K562 (cell line): ENCODE measurements around the gene UBL7. TPM values are rescaled to one million over a fixed set of nuclear protein-coding genes. Genes with fewer than 3 reads are reported as not detected.

Source experiments
- ESRRB ChIP-seq: fragments of 250-450 bp; sonication (Bioruptor Pico); IDR thresholded peaks from 2 replicates; pipeline ENCODE4 v1.5.0; 2020; ENCODE audit warnings: mild to moderate bottlenecking, moderate library complexity, borderline replicate concordance
- FOXM1 ChIP-seq, 2 experiments: fragments of 450-650 bp in 1 of 2; sonication (generic) in 1 of 2; formaldehyde crosslinking in 1 of 2; IDR thresholded peaks; 2 replicates each; pipeline versions ENCODE4 v1.6.1 to v1.9.0; 2017 to 2022; ENCODE audit warnings: low read depth in 2 of 2, mild to moderate bottlenecking in 2 of 2, missing genetic modification reagents in 1 of 2, moderate library complexity in 1 of 2
- KHSRP ChIP-seq: fragments of 450-650 bp; IDR thresholded peaks from 2 replicates; pipeline ENCODE4 v1.6.1; 2017
- LARP7 ChIP-seq: fragments of 450-650 bp; IDR thresholded peaks from 2 replicates; pipeline ENCODE4 v1.6.1; 2016
- NEUROD1 ChIP-seq: fragments of 150-350 bp; IDR thresholded peaks from 2 replicates; pipeline ENCODE4 v1.6.1; 2014; ENCODE audit warnings: borderline replicate concordance, low read length, low read depth; ENCODE audit not compliant: partially characterized antibody
- NRF1 ChIP-seq, 2 experiments: fragments of 450-650 bp; IDR thresholded peaks in 1 of 2; conservative IDR thresholded peaks in 1 of 2; 2 replicates each; pipeline ENCODE4 v1.6.1; 2014; ENCODE audit warnings: mild to moderate bottlenecking in 2 of 2
- POLR2B ChIP-seq: fragments of 450-650 bp; IDR thresholded peaks from 2 replicates; pipeline ENCODE4 v1.6.1; 2018; ENCODE audit warnings: low read depth; ENCODE audit not compliant: partially characterized antibody
- RBM14 ChIP-seq: fragments of 200-400 bp; formaldehyde crosslinking; IDR thresholded peaks from 2 replicates; pipeline ENCODE4 v1.6.1; 2018; ENCODE audit warnings: low read depth, mild to moderate bottlenecking, low read length, moderate library complexity, borderline replicate concordance; ENCODE audit not compliant: insufficient read depth
- SMARCE1 ChIP-seq: fragments of 450-650 bp; IDR thresholded peaks from 2 replicates; pipeline ENCODE4 v1.7.1; 2016; ENCODE audit warnings: mild to moderate bottlenecking
- SOX6 ChIP-seq: fragments of 450-650 bp; IDR thresholded peaks from 2 replicates; pipeline ENCODE4 v1.6.1; 2014; ENCODE audit warnings: mild to moderate bottlenecking
- THAP7 ChIP-seq: fragments of 250-450 bp; sonication (Bioruptor Pico); IDR thresholded peaks from 2 replicates; pipeline ENCODE4 v1.5.0; 2021
- TOE1 ChIP-seq, 2 experiments: fragments of 450-650 bp in 1 of 2; sonication (generic) in 1 of 2; formaldehyde crosslinking in 1 of 2; IDR thresholded peaks; 2 replicates each; pipeline versions ENCODE4 v1.7.1 to v1.8.0; 2016 to 2022; ENCODE audit warnings: borderline replicate concordance in 2 of 2, mild to moderate bottlenecking in 2 of 2, antibody characterized with exemption in 1 of 2, inconsistent platforms in 1 of 2, low read depth in 1 of 2, missing genetic modification reagents in 1 of 2, moderate library complexity in 1 of 2
- U2AF2 ChIP-seq: fragments of 200-400 bp; formaldehyde crosslinking; optimal IDR thresholded peaks from 2 replicates; pipeline ENCODE3; 2017; ENCODE audit warnings: low read depth, mild to moderate bottlenecking, low read length
- ZBTB34 ChIP-seq: fragments of 250-450 bp; sonication (Bioruptor Pico); IDR thresholded peaks from 2 replicates; pipeline ENCODE4 v1.8.0; 2021; ENCODE audit warnings: mild to moderate bottlenecking, moderate library complexity
- ZNF12 ChIP-seq: sonication (generic); formaldehyde crosslinking; IDR thresholded peaks from 2 replicates; pipeline ENCODE4 v1.4.0; 2020; ENCODE audit warnings: mild to moderate bottlenecking, missing genetic modification reagents
- ZNF121 ChIP-seq: sonication (generic); formaldehyde crosslinking; conservative IDR thresholded peaks from 2 replicates; pipeline ENCODE4 v1.8.0; 2022; ENCODE audit warnings: missing genetic modification reagents
- ZNF174 ChIP-seq: fragments of 250-450 bp; sonication (Bioruptor Pico); IDR thresholded peaks from 2 replicates; pipeline ENCODE4 v1.4.0; 2020; ENCODE audit warnings: mild to moderate bottlenecking
- polyA plus RNA-seq, 8 experiments: library from polyadenylated mRNA; depleted of rRNA in 4 of 8; stranded (reverse) in 5 of 8; unstranded in 3 of 8; fragments of >200 nt; fragmentation: Nextera tagmentation in 2 of 8; fragmentation: Illumina TruSeq in 1 of 8; extraction: Ambion mirVana in 2 of 8; extraction: Trizol in 1 of 8; gene quantifications; 2 replicates each; pipeline versions ENCODE4 v1.2.1 to v1.2.3, GENCODE V29; 2011 to 2014; ENCODE audit warnings: inconsistent platforms in 1 of 8, missing spikeins in 1 of 8
- total RNA-seq, 7 experiments: library from RNA; depleted of rRNA in 6 of 7; stranded (reverse); fragments of >200 nt in 6 of 7; fragmentation: Illumina TruSeq in 2 of 7; extraction: Trizol in 2 of 7; gene quantifications; 2 replicates each; pipeline versions ENCODE4 v1.2.1 to v1.2.3, GENCODE V29; 2011 to 2021; ENCODE audit warnings: low replicate concordance in 1 of 7
- TF ChIP-seq, protein P1 (sequence below): fragments of 450-650 bp; conservative IDR thresholded peaks from 2 replicates; pipeline ENCODE4 v1.6.1; 2016; ENCODE audit warnings: missing genetic modification characterization, low read depth, mild to moderate bottlenecking, missing compliant biosample characterization, moderate library complexity
- TF ChIP-seq, protein P2 (sequence below): fragments of 250-450 bp; sonication (Bioruptor Pico); IDR thresholded peaks from 2 replicates; pipeline ENCODE4 v1.5.0; 2021; ENCODE audit warnings: mild to moderate bottlenecking, borderline replicate concordance
- TF ChIP-seq, protein P3 (sequence below): fragments of 250-450 bp; sonication (Bioruptor Pico); IDR thresholded peaks from 2 replicates; pipeline ENCODE4 v1.5.0; 2022; ENCODE audit warnings: mild to moderate bottlenecking

Gene UBL7
- total and polyA plus RNA-seq, 9 of the 15 experiments (the other 6 are each of a cell fraction or from before 2014, with no cell fraction given): 19.2 to 63.4 (median 44.9) TPM

GRCh38 chr15:74433592-74434262 lies 27.2 kb downstream of the UBL7 start, which contains the start of gene SEMA7A (continued):
- TF ChIP-seq, protein P1, sequence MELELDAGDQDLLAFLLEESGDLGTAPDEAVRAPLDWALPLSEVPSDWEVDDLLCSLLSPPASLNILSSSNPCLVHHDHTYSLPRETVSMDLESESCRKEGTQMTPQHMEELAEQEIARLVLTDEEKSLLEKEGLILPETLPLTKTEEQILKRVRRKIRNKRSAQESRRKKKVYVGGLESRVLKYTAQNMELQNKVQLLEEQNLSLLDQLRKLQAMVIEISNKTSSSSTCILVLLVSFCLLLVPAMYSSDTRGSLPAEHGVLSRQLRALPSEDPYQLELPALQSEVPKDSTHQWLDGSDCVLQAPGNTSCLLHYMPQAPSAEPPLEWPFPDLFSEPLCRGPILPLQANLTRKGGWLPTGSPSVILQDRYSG (tag): no peak
- TF ChIP-seq POLR2B (peak; percentile 49), THAP7 (no peak), ZNF12 (CRISPR knock-in tag) (peak; percentile 60; the same call in 1 of the 2 replicates), LARP7 (no peak), KHSRP (no peak), U2AF2 (no peak), NEUROD1 (no peak), NRF1 (conservative IDR thresholded peaks at IDR 0.05 in 1 of 2, IDR thresholded peaks at IDR 0.05 in 1 of 2) (peak; percentile 80 to 84), ZBTB34 (CRISPR knock-in tag) (no peak), ZNF174 (CRISPR knock-in tag) (no peak), TOE1 (IDR thresholded peaks at IDR 0.05; ENCODE audit: borderline replicate concordance) (no peak), TOE1 (CRISPR knock-in tag; IDR thresholded peaks at IDR 0.05; ENCODE audit: borderline replicate concordance, low read depth) (no peak), ZNF121 (no peak), ESRRB (CRISPR knock-in tag) (no peak), SOX6 (no peak), FOXM1 (IDR thresholded peaks at IDR 0.05; ENCODE audit: low read depth) (no peak), FOXM1 (CRISPR knock-in tag; IDR thresholded peaks at IDR 0.05; ENCODE audit: low read depth) (no peak), SMARCE1 (no peak), RBM14 (no peak)
- TF ChIP-seq, protein P2, sequence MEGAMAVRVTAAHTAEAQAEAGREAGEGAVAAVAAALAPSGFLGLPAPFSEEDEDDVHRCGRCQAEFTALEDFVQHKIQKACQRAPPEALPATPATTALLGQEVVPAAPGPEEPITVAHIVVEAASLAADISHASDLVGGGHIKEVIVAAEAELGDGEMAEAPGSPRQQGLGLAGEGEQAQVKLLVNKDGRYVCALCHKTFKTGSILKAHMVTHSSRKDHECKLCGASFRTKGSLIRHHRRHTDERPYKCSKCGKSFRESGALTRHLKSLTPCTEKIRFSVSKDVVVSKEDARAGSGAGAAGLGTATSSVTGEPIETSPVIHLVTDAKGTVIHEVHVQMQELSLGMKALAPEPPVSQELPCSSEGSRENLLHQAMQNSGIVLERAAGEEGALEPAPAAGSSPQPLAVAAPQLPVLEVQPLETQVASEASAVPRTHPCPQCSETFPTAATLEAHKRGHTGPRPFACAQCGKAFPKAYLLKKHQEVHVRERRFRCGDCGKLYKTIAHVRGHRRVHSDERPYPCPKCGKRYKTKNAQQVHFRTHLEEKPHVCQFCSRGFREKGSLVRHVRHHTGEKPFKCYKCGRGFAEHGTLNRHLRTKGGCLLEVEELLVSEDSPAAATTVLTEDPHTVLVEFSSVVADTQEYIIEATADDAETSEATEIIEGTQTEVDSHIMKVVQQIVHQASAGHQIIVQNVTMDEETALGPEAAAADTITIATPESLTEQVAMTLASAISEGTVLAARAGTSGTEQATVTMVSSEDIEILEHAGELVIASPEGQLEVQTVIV (CRISPR knock-in tag): no peak
- TF ChIP-seq, protein P3, sequence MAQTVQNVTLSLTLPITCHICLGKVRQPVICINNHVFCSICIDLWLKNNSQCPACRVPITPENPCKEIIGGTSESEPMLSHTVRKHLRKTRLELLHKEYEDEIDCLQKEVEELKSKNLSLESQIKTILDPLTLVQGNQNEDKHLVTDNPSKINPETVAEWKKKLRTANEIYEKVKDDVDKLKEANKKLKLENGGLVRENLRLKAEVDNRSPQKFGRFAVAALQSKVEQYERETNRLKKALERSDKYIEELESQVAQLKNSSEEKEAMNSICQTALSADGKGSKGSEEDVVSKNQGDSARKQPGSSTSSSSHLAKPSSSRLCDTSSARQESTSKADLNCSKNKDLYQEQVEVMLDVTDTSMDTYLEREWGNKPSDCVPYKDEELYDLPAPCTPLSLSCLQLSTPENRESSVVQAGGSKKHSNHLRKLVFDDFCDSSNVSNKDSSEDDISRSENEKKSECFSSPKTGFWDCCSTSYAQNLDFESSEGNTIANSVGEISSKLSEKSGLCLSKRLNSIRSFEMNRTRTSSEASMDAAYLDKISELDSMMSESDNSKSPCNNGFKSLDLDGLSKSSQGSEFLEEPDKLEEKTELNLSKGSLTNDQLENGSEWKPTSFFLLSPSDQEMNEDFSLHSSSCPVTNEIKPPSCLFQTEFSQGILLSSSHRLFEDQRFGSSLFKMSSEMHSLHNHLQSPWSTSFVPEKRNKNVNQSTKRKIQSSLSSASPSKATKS: no peak
